Naive thymus-derived CD4-positive, alpha-beta T cell (primary cell): ENCODE data around the gene ABCC4. TPM values are rescaled to one million over a fixed set of nuclear protein-coding genes. Genes with fewer than 3 reads are reported as not detected.

ENCODE experiments used
- ATAC-seq: fragments of 150-1000 bp; cut with Tn5 transposase; 2 replicates; pipeline ENCODE4 v1.10.0; 2021; ENCODE audit warnings: mild to moderate bottlenecking, moderate library complexity
- CTCF ChIA-PET: fragments of 350-600 bp; sonication (Branson Sonifier 250); formaldehyde crosslinking; loops from one replicate; lab custom pipeline; 2021; ENCODE audit warnings: antibody characterized with exemption; lab: Charles Lee
- POLR2A ChIA-PET: fragments of 350-600 bp; sonication (Branson Sonifier 250); formaldehyde crosslinking; loops from one replicate; lab custom pipeline; 2021; ENCODE audit warnings: antibody characterized with exemption, inconsistent platforms; lab: Charles Lee
- DNase-seq, 9 donors: peaks; one replicate each; pipeline versions ENCODE4 v3.0.0 to v3.0.0-alpha.2; 2020 to 2022; ENCODE audit warnings: mixed read lengths in 1 of 9
- H3K27ac ChIP-seq: one replicate; pipeline ENCODE4 v1.7.0; 2013; ENCODE audit warnings: mild to moderate bottlenecking, low read depth, low read length, moderate library complexity
- H3K27me3 ChIP-seq, 2 donors: one replicate each; pipeline ENCODE4 v1.7.0; 2013; ENCODE audit warnings: low read length in 2 of 2, mild to moderate bottlenecking in 2 of 2, moderate library complexity in 2 of 2; ENCODE audit not compliant: control insufficient read depth in 2 of 2, insufficient read depth in 2 of 2
- H3K36me3 ChIP-seq, 3 experiments: 1 replicate in 2 of 3; 2 replicates in 1 of 3; pipeline ENCODE4 v1.7.0; 2013; ENCODE audit warnings: low read length in 3 of 3, mild to moderate bottlenecking in 3 of 3, moderate library complexity in 1 of 3; ENCODE audit not compliant: insufficient read depth in 3 of 3, control insufficient read depth in 2 of 3
- H3K4me1 ChIP-seq, 2 donors: one replicate each; pipeline ENCODE4 v1.7.0; 2013; ENCODE audit warnings: low read length in 2 of 2, mild to moderate bottlenecking in 2 of 2, moderate library complexity in 1 of 2; ENCODE audit not compliant: control insufficient read depth in 2 of 2, insufficient read depth in 2 of 2
- H3K4me3 ChIP-seq: 2 replicates; pipeline ENCODE4 v1.7.0; 2013; ENCODE audit warnings: mild to moderate bottlenecking, low read length
- H3K9me3 ChIP-seq, 3 experiments: 1 replicate in 2 of 3; 2 replicates in 1 of 3; pipeline ENCODE4 v1.7.0; 2013; ENCODE audit warnings: low read length in 3 of 3; ENCODE audit not compliant: control insufficient read depth in 2 of 3
- H3K27ac Mint-ChIP-seq, 9 donors: one replicate each; pipeline ENCODE4 v1.8.0; 2020 to 2022; ENCODE audit warnings: mixed read lengths in 9 of 9, mild to moderate bottlenecking in 8 of 9, moderate library complexity in 5 of 9, inconsistent platforms in 2 of 9
- H3K27me3 Mint-ChIP-seq, 5 donors: one replicate each; pipeline ENCODE4 v1.8.0; 2021 to 2022; ENCODE audit warnings: mixed read lengths in 5 of 5, mild to moderate bottlenecking in 1 of 5
- H3K36me3 Mint-ChIP-seq, 5 donors: one replicate each; pipeline ENCODE4 v1.8.0; 2020 to 2022; ENCODE audit warnings: mixed read lengths in 5 of 5, mild to moderate bottlenecking in 3 of 5, inconsistent platforms in 1 of 5
- H3K4me1 Mint-ChIP-seq, 7 donors: one replicate each; pipeline ENCODE4 v1.8.0; 2020 to 2022; ENCODE audit warnings: mixed read lengths in 7 of 7, mild to moderate bottlenecking in 3 of 7, inconsistent platforms in 1 of 7
- H3K4me3 Mint-ChIP-seq, 10 donors: one replicate each; pipeline ENCODE4 v1.8.0; 2020 to 2022; ENCODE audit warnings: mild to moderate bottlenecking in 10 of 10, mixed read lengths in 10 of 10, moderate library complexity in 6 of 10, inconsistent platforms in 2 of 10
- H3K9me3 Mint-ChIP-seq, 11 donors: one replicate each; pipeline ENCODE4 v1.8.0; 2020 to 2022; ENCODE audit warnings: mixed read lengths in 11 of 11, mild to moderate bottlenecking in 4 of 11, inconsistent platforms in 1 of 11, moderate library complexity in 1 of 11
- intact Hi-C, 2 donors: fragments of 100-400 bp; cut with micrococcal nuclease; formaldehyde crosslinking; loops; one replicate each; pipeline ENCODE4 v1.15.1; 2023
- polyA plus RNA-seq, 2 donors: library from polyadenylated mRNA; unstranded; fragments of 300-500 nt; fragmentation: Illumina TruSeq; gene quantifications; one replicate each; pipeline ENCODE4 v1.2.3, GENCODE V29; 2021
- total RNA-seq, 6 experiments: library from RNA in 5 of 6; stranded (reverse) in 5 of 6; gene quantifications; 1 replicate in 5 of 6; 2 replicates in 1 of 6; pipeline ENCODE4 v1.2.3 and lab custom pipeline; 2021 to 2026

The ABCC4 gene
- total and polyA plus RNA-seq, 7 experiments from 2014 or later, result 3.5 to 9.2 (median 7.3) TPM

DNA sequence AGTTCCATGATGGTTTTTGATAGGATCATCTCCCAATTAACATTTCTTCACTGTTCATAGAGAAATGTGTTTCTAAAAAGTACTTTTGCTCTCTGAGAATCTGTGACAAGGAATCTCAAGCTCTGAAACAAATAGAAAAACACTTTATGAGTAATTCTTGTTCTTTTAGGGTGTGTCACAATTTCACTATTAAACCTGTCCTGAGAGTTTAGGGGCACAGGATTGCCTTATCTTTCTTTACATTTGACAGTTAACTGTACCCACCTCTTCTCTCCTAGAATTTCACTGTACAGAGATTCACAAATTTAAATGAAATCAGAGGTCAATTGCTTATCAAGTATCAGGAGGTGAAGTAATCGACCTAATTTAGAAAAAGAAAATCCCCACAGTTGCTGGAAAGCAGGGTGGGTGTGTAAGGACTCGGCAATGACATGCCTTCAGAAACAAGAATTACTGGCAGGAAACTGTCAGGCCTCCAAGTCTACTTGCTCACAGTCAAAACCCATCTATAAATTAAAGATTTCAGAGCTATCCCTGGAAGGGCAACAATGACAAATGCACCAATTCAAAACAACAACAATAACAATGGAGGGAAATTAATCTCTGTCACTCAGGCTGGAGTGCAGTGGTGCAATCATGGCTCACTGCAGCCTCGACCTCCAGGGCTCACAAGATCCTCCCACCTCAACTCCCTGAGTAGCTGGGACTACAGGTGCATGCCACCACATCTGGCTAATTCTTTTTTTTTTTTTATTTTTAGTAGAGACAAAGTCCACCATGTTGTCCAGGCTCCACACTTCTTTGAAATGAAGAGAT lies 250.2 kb downstream of the ABCC4 start:
- intact Hi-C loops, result no loop called here
- CTCF ChIA-PET, result no interaction called here
- Mint-ChIP-seq H3K27ac (peak overlapping the region in 1 of 9 donors; percentile 38), H3K4me3 (no peak overlapping the region), H3K36me3 (peaks cover 0 to 52% (median 25%) of the 10 kb centered on the region in 5 donors), H3K4me1 (peaks cover 0 to 15% (median 11%) of the 10 kb centered on the region in 7 donors), H3K9me3 (no peaks in the 10 kb centered on the region), H3K27me3 (no peaks in the 10 kb centered on the region)
- no peak overlapping the region for H3K27ac ChIP-seq
- POLR2A ChIA-PET, result no interaction called here
- DNase-seq (no peak), ATAC-seq (no peak)
- H3K4me3 ChIP-seq, result no peak overlapping the region
- H3K9me3 ChIP-seq, result no peaks in the 10 kb centered on the region
- H3K4me1 ChIP-seq, result no peaks in the 10 kb centered on the region
- H3K36me3 ChIP-seq, result no peaks in the 10 kb centered on the region
- H3K27me3 ChIP-seq, result no peaks in the 10 kb centered on the region

DNA sequence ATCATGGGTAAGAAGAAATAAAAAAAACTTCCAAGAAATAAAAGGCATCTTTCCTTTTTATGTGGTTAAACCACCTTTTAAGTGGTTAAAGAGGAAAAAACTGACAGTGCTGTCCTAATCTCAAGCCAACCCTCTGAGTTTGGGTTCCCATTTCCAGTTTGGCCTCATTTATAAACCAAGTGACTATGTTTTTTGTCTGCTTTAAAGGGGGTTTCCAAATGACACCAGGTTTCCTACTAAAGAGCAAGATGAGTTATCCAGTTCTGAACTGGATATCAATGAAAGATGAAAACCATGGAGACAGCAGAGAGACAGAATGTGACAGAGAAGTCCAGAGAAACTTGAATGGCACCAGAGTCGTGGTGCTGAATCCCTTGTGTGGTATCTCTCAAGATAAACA lies 251.5 kb downstream of the ABCC4 start:
- ChIA-PET CTCF (no interaction called here), POLR2A (no interaction called here)
- Mint-ChIP-seq H3K36me3 (peaks cover 0 to 53% (median 35%) of the 10 kb centered on the region in 5 donors), H3K27ac (peak overlapping the region in 1 of 9 donors; percentile 50), H3K27me3 (no peaks in the 10 kb centered on the region), H3K4me1 (peaks cover 0 to 15% (median 11%) of the 10 kb centered on the region in 7 donors), H3K9me3 (peaks cover 0 to 5% (median 0%) of the 10 kb centered on the region in 11 donors), H3K4me3 (peak overlapping the region in 1 of 10 donors; percentile 17)
- no peaks in the 10 kb centered on the region for H3K36me3 ChIP-seq
- no peaks in the 10 kb centered on the region for H3K9me3 ChIP-seq
- intact Hi-C loops, result no loop called here
- ATAC-seq, result no peak
- H3K4me1 ChIP-seq, result no peaks in the 10 kb centered on the region
- no peak for DNase-seq
- no peaks in the 10 kb centered on the region for H3K27me3 ChIP-seq
- no peak overlapping the region for H3K4me3 ChIP-seq
- H3K27ac ChIP-seq, result no peak overlapping the region

DNA sequence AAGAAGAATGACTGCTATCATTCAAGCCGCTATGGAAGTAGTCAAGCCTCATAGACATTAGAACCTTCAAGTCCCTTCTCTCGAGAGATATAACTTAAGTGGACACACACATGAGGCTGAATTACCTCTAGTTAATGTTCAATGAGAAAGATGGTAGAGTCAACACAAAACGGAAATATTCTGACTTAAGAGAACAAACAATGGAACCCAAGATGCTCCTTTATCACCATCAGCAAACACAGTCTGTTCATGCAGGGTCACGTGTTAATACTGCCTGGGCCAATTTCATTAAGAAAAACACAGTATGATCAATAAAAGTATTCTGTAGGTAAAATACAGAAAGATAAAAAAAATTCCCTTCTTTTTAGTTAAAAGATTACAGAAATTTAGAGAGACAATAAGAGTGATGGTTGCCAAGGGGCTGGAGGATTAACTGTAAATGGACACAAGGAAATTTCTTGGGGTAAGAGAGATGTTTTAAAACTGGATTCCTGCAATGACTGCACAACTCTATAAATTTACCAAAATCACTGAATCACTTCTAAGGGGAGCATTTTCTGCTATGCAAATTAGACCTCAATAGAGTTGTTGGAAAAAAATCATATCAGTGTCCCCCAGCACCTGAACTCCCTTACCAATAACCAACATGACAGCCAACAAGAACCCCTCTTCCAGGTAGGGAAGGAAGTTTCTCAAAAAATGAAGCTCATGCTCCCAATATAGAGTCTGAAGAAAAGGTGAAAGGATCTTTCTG lies 256.6 kb downstream of the ABCC4 start:
- intact Hi-C loops, result no loop called here
- no peak overlapping the region for H3K4me3 Mint-ChIP-seq
- Histone ChIP-seq H3K9me3 (no peaks in the 10 kb centered on the region), H3K27ac (no peak overlapping the region), H3K4me1 (no peaks in the 10 kb centered on the region), H3K36me3 (no peaks in the 10 kb centered on the region), H3K27me3 (no peaks in the 10 kb centered on the region), H3K4me3 (no peak overlapping the region)
- no peaks in the 10 kb centered on the region for H3K27me3 Mint-ChIP-seq
- POLR2A ChIA-PET, result interaction anchor here (1.2 kb wide), 1 partner anchor 11 kb away, joined by 3 read pairs; no protein-coding TSS in a partner anchor
- peaks cover 0 to 5% (median under 1%) of the 10 kb centered on the region in 7 donors for H3K4me1 Mint-ChIP-seq
- H3K9me3 Mint-ChIP-seq, result peaks cover 0 to 6% (median 0%) of the 10 kb centered on the region in 11 donors
- H3K27ac Mint-ChIP-seq, result no peak overlapping the region
- no peak for ATAC-seq
- CTCF ChIA-PET, result interaction anchor here (0.8 kb wide), 1 partner anchor 360 kb away, joined by 3 read pairs; no protein-coding TSS in a partner anchor
- DNase-seq, result no peak
- H3K36me3 Mint-ChIP-seq, result peaks cover 17 to 70% (median 67%) of the 10 kb centered on the region in 5 donors

DNA sequence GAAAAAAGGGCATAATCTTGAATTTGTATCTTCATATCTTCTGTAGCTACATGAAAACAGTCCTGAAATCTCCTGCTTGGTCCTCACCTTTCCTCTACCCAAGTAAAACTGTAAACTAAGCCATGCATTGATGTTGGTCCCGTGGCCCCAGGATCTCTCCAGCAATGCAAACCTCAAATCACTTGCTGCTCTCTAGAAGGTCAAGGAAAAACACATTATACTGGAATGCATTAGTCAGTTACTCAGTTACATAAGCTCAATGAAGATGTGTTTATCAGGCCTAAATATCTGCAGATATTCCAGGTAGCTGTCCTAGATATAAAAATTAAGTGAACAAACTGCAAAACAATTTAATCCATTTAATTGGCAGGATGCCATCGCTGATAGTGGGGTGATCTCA lies 261.8 kb downstream of the ABCC4 start:
- H3K36me3 ChIP-seq, result no peaks in the 10 kb centered on the region
- ATAC-seq, result no peak
- DNase-seq, result no peak
- Mint-ChIP-seq H3K4me3 (no peak overlapping the region), H3K36me3 (peaks cover 9 to 70% (median 65%) of the 10 kb centered on the region in 5 donors), H3K9me3 (peaks cover 0 to 4% (median 0%) of the 10 kb centered on the region in 11 donors), H3K27me3 (no peaks in the 10 kb centered on the region), H3K27ac (no peak overlapping the region), H3K4me1 (peaks cover 0 to 6% (median 0%) of the 10 kb centered on the region in 7 donors)
- H3K4me1 ChIP-seq, result no peaks in the 10 kb centered on the region
- CTCF ChIA-PET, result no interaction called here
- no peaks in the 10 kb centered on the region for H3K9me3 ChIP-seq
- POLR2A ChIA-PET, result no interaction called here
- H3K4me3 ChIP-seq, result no peak overlapping the region
- intact Hi-C loops, result no loop called here
- no peak overlapping the region for H3K27ac ChIP-seq
- no peaks in the 10 kb centered on the region for H3K27me3 ChIP-seq

DNA sequence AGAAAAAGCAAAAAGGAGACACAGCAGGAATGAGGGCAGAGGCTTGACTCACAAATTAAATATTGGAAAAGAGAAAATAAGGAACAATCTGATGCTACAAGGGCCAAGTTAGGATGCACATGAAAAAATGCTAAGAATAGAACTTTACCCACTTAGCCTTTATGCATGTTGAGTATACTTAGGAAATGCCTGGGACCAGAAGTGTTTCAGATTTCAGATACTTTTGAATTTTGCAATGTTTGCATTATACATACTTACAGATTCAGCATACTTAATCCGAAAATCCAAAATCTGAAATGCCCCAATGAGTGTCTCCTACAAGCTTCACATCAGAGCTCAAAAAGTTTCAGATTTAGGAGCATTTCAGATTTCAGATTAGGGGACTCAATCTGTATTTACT lies 262.3 kb downstream of the ABCC4 start:
- intact Hi-C loops, result no loop called here
- Histone ChIP-seq H3K9me3 (no peaks in the 10 kb centered on the region), H3K4me3 (no peak overlapping the region), H3K4me1 (no peaks in the 10 kb centered on the region), H3K27ac (no peak overlapping the region), H3K36me3 (no peaks in the 10 kb centered on the region), H3K27me3 (no peaks in the 10 kb centered on the region)
- CTCF ChIA-PET, result no interaction called here
- Mint-ChIP-seq H3K27ac (no peak overlapping the region), H3K4me1 (peaks cover 0 to 7% (median 4%) of the 10 kb centered on the region in 7 donors), H3K9me3 (peaks cover 0 to 3% (median 0%) of the 10 kb centered on the region in 11 donors), H3K4me3 (no peak overlapping the region), H3K27me3 (no peaks in the 10 kb centered on the region), H3K36me3 (peaks cover 9 to 70% (median 65%) of the 10 kb centered on the region in 5 donors)
- ATAC-seq, result no peak
- POLR2A ChIA-PET, result no interaction called here
- no peak for DNase-seq

DNA sequence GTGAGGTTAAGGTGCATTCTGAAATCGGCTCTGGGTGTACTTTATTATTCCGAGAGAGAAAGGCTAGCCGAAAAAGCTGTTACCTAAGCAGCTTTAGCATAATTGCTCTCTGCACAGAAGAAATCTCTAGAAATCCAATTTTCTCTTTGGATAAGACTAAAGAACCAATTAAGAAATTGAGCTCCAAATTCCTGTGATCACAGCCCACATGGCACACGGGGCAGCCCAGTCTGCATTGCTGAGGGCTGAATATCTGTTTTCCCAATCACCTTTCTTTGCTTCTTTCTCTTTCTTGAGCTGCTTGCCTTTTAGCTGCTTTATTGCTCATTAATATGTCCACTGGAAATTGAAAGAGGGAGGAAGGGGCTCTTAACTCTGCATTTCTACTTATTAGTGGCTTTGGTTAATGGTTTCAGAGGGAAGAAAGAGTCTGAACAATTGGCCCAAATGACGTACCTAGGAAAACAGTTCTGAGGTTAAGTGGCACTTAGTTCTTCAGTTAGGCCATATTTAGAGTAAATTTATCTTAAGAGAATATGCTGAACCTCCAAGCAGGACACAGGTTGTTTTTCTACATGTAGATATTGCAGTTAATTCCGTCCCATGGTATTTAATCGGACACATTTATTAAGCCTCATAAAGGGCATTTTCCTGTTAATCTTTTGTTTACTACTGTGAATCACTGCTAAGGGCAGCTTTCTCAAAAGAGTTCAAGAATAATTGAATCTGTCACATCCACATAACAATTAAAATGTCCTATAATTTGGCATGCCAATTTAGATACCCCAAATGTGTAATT lies 265.7 kb downstream of the ABCC4 start:
- no peaks in the 10 kb centered on the region for H3K4me1 ChIP-seq
- no peaks in the 10 kb centered on the region for H3K9me3 Mint-ChIP-seq
- no peaks in the 10 kb centered on the region for H3K9me3 ChIP-seq
- ChIA-PET CTCF (no interaction called here), POLR2A (no interaction called here)
- peaks cover 0 to 10% (median 4%) of the 10 kb centered on the region in 7 donors for H3K4me1 Mint-ChIP-seq
- H3K36me3 ChIP-seq, result no peaks in the 10 kb centered on the region
- H3K27me3 Mint-ChIP-seq, result no peaks in the 10 kb centered on the region
- intact Hi-C loops, result no loop called here
- no peak overlapping the region for H3K4me3 Mint-ChIP-seq
- no peaks in the 10 kb centered on the region for H3K27me3 ChIP-seq
- no peak overlapping the region for H3K27ac Mint-ChIP-seq
- H3K27ac ChIP-seq, result no peak overlapping the region
- DNase-seq (no peak), ATAC-seq (no peak)
- H3K36me3 Mint-ChIP-seq, result peaks cover 0 to 56% (median 37%) of the 10 kb centered on the region in 5 donors
- no peak overlapping the region for H3K4me3 ChIP-seq
